ENCODE results near the gene ZNF500.

Gene ZNF500

GRCh38 chr16:4783251-4783950 is 16.4 kb upstream of the ZNF500 start:
- no peak for DNase-seq (ENCODE audit: low read depth)
- TF ChIP-seq CTCF (IDR thresholded peaks at IDR 0.05; ENCODE audit: insufficient read depth, low read depth, low read length, missing control alignments) = no peak
- no peak overlapping the region for H3K4me3 ChIP-seq (ENCODE audit: low read depth, low read length)

- H3K4me3 ChIP-seq (ENCODE audit: low read depth, low read length) = no peak overlapping the region
- TF ChIP-seq CTCF (IDR thresholded peaks at IDR 0.05; ENCODE audit: insufficient read depth, low read depth, low read length, missing control alignments) = no peak
- DNase-seq (ENCODE audit: low read depth) = no peak
Observed at GRCh38 chr16:4780235-4780634, 13.3 kb upstream of the ZNF500 start.

- TF ChIP-seq CTCF (IDR thresholded peaks at IDR 0.05; ENCODE audit: insufficient read depth, low read depth, low read length, missing control alignments) = no peak
- no peak overlapping the region for H3K4me3 ChIP-seq (ENCODE audit: low read depth, low read length)
- no peak for DNase-seq (ENCODE audit: low read depth)
Observed at GRCh38 chr16:4778050-4778392, 11.1 kb upstream of the ZNF500 start.

- no peak for DNase-seq (ENCODE audit: low read depth)
- H3K4me3 ChIP-seq (ENCODE audit: low read depth, low read length) = no peak overlapping the region
- no peak for TF ChIP-seq CTCF (IDR thresholded peaks at IDR 0.05; ENCODE audit: insufficient read depth, low read depth, low read length, missing control alignments)
Observed at GRCh38 chr16:4777339-4778049, 10.5 kb upstream of the ZNF500 start.

- H3K4me3 ChIP-seq (ENCODE audit: low read depth, low read length) = no peak overlapping the region
- TF ChIP-seq CTCF (IDR thresholded peaks at IDR 0.05; ENCODE audit: insufficient read depth, low read depth, low read length, missing control alignments) = no peak
- no peak for DNase-seq (ENCODE audit: low read depth)
Observed at GRCh38 chr16:4776141-4776705, 9.3 kb upstream of the ZNF500 start.

- TF ChIP-seq CTCF (IDR thresholded peaks at IDR 0.05; ENCODE audit: insufficient read depth, low read depth, low read length, missing control alignments) = no peak
- no peak overlapping the region for H3K4me3 ChIP-seq (ENCODE audit: low read depth, low read length)
- DNase-seq (ENCODE audit: low read depth) = no peak
Observed at GRCh38 chr16:4775005-4775404, 8.0 kb upstream of the ZNF500 start.

Data from GM12865 (cell line).